H54 (cell line): ENCODE measurements around the gene VPS52.

ENCODE experiments used
- DNase-seq: peaks from one replicate; pipeline ENCODE4 v3.0.0; 2011; ENCODE audit warnings: low spot score, mixed read lengths; ENCODE audit not compliant: insufficient read length
- FAIRE-seq: peaks from 3 replicates; lab custom pipeline; 2011; peaks lifted over from hg19 to GRCh38; lab: Jason Lieb, UNC
- POLR2A ChIP-seq: IDR thresholded peaks from 2 replicates; pipeline ENCODE4 v1.6.1; 2011; ENCODE audit warnings: low read depth, mild to moderate bottlenecking, low read length

Gene VPS52

GRCh38 chr6:33204415-33205190, 67.1 kb downstream of the VPS52 start, which contains the start of gene HSD17B8:
TSS of gene HSD17B8 (plus strand) at chr6:33204655. CDS start at chr6:33204669, 14 bp downstream.
- no peak for FAIRE-seq
- TF ChIP-seq POLR2A, result no peak
- no peak for DNase-seq

GRCh38 chr6:33204165-33204414, 67.6 kb downstream of the VPS52 start:
- TF ChIP-seq POLR2A, result no peak
- no peak for DNase-seq
- FAIRE-seq, result no peak

DNA sequence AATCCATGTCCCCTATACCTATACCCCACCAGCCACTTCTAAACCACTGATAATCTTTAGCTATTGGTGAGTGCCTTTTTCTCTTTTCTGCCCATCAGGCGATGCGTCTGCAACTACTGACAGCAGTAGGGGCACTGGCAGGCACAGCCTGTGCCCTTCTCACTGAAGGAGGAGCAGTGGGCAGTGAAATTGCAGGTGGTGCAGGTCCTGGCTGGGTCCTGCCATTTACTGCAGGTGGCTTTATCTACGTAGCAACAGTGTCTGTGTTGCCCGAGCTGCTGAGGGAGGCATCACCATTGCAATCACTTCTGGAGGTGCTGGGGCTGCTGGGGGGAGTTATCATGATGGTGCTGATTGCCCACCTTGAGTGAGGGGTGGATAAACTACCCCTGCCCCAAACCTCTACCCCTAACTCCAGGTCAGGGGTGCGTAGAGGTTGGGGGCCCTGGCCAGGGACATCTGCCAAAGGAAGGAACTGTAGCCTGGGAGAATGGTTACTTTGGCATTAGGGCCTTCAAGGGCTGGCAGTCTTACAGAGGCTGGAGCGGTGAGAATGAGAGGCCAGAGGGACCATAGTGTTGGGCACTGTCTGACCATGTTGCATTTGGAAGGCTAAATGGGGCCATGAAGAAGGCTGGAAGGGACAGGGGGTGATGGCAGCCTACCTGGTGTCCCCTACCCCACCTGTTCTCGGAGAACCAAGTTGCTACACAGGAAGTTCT, 68.1 kb downstream of the VPS52 start:
- TF ChIP-seq POLR2A, result no peak
- no peak for DNase-seq
- FAIRE-seq, result no peak

- no peak for TF ChIP-seq POLR2A
- DNase-seq (no peak), FAIRE-seq (no peak)
Measured at GRCh38 chr6:33202799-33203198, 68.9 kb downstream of the VPS52 start.

DNA sequence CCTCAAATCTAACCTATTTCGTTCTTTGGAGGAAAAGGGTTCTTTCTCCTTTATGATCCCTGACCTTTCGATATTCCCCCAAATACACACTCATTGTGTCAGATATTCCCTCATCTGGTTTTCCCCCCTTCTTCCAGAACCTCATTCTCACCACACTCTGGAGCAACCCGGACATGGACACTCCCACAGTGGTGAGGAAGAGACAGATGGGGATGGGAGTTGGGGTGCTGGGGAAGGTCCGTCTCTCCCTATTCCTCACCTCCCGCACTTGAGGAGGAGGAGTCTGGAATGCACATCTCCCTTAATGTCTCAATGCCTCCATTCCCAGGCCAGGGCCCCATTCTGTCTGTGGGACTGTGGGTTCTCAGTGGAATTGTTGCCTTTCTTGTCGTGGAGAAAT, 69.7 kb downstream of the VPS52 start:
- DNase-seq (no peak), FAIRE-seq (no peak)
- TF ChIP-seq POLR2A, result no peak

DNA sequence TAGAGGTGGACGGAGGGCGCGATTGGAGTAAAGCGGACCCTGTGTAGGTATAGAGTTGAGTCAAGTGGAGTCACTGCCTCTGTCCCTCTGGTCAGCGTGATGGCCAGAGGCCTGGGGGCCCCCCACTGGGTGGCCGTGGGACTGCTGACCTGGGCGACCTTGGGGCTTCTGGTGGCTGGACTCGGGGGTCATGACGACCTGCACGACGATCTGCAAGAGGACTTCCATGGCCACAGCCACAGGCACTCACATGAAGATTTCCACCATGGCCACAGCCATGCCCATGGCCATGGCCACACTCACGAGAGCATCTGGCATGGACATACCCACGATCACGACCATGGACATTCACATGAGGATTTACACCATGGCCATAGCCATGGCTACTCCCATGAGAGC, 70.5 kb downstream of the VPS52 start:
- FAIRE-seq (no peak), DNase-seq (no peak)
- no peak for TF ChIP-seq POLR2A
